ENCODE data around the gene ICAM3.
A peak's percentile ranks its signal among the peaks of the same experiment; 100 is the strongest.
"Not testable (repeated sequence)": the region's sequence is repeated elsewhere in the genome, so short reads cannot be mapped to it uniquely, and the experiment has no call there.

ICAM3 gene, protein sequence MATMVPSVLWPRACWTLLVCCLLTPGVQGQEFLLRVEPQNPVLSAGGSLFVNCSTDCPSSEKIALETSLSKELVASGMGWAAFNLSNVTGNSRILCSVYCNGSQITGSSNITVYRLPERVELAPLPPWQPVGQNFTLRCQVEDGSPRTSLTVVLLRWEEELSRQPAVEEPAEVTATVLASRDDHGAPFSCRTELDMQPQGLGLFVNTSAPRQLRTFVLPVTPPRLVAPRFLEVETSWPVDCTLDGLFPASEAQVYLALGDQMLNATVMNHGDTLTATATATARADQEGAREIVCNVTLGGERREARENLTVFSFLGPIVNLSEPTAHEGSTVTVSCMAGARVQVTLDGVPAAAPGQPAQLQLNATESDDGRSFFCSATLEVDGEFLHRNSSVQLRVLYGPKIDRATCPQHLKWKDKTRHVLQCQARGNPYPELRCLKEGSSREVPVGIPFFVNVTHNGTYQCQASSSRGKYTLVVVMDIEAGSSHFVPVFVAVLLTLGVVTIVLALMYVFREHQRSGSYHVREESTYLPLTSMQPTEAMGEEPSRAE

DNA sequence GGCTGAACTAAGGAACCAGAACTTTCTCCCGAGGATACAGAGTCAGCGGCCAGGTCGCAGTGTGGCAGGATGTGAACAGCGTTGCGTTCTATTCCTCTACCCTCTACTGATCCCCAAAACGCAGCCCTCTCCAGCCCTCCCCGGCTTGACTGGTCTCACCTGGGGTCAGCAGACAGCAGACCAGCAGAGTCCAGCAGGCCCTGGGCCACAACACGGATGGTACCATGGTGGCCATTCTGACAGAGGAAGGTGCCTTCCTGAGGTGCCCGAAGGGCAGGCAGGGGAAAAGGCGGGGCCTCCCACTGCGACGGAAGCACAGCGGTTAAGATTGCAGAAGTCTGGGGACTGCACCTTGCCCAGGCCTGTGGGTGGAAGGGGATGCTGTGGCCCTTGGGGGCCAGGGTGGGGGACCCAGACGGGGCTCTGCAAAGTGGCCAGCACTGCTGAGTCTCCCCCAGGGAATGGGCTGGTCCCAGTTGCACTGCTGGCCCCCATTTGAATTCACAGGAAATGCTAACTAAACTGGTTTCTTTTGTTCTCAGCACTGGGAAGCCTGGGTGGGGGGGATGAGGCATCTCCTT lies at the start of gene ICAM3:
Gene ICAM3 (minus strand): TSS at position 245 of the 581 bp plus-strand sequence. CDS start 10 bp downstream, at position 235.
- peak; percentile 75 for DNase-seq

DNA sequence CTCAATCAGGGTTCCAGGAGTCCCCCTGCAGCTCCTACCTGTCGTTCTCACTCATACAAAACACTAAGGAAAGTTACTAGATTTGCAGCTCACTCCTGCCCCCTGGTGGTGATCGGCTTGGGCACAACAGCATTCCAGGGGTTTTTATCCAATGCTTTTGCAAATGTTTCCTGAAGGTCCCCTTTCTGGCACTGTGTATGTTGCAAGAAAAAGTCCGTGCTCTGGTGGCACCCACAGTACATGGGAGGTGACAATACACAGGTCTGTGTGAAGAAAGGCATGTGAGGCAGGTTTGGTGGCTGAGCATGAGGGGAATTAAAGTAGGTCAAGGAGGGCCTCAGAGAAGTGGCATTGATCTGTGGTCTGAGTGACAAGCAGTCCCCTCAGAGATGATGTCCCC lies 49.5 kb upstream of the ICAM3 start:
- DNase-seq, result peak; percentile 91

DNA sequence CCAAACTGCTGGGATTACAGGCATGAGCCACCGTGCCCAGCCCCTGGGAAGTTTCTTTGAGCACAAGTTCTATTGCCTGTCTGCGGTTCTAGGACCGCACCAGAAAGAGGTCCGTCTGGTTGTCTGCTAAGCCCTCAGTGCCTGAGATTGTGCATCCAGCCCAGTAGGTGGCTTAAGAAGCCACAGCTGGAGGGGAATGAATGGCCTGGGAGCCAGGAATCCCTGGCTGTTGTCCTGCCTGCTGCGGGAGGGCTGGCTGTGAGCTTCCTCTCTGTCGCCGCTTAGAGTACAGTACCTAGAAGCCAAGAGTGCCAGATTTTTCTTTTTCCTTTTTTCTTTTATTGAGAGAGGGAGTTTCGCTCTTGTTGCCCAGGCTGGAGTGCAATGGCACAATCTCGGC lies 45.2 kb upstream of the ICAM3 start:
- no peak for DNase-seq

DNA sequence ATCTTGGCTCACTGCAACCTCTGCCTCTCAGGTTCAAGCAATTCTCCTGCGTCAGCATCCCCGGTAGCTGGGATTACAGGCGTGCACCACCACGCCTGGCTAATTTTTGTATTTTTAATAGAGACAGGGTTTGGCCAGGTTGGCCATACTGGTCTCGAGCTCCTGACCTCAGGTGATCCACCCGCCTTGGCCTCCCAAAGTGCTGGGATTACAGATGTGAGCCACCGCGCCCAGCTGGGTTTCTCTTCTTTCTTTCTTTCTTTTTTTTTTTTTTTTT lies 43.7 kb upstream of the ICAM3 start:
- DNase-seq, result not testable (repeated sequence)

DNA sequence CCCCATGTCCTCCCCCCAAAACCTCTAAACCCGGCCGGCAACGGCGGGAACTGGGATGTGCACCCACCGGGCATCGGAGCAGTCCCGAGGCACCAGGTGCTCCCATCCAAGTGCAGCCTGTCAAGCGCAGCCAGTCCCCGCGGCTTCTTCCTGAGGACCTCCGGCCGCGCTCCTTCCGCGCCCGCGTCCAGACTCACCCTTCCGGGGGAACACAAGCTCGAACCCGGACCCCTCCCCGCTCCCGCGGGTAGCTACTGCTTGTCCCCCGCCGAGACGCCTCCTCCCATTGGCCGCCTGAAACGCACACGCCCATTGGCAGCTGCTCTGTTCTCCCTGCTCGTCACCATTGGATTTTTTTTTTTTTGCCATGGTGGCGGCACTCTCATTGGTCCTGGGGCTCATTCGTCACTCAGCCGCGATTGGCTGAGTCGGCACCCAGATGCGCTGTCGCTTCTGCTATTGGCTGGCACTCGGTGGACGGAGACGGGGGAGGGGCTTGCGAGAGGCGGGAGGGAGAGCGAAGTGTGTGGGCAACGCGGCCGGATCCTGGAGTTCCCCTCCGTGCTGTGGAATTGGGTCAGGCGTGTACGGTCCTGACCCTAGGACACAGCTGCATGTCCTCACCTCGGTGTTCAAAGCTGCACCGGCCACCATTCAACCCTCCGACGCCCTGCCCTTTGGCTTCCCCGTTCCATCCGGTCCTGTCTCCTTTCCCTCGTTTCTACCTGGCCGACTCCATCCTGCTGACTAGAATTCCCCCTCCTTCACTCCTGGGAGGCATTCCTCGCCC lies 41.1 kb upstream of the ICAM3 start, which contains the start of gene TYK2:
Gene TYK2 (minus strand): TSS at position 260 of the 790 bp plus-strand sequence. CDS start 2,166 bp downstream, outside the sequence.
- DNase-seq, result peak; percentile 94

DNA sequence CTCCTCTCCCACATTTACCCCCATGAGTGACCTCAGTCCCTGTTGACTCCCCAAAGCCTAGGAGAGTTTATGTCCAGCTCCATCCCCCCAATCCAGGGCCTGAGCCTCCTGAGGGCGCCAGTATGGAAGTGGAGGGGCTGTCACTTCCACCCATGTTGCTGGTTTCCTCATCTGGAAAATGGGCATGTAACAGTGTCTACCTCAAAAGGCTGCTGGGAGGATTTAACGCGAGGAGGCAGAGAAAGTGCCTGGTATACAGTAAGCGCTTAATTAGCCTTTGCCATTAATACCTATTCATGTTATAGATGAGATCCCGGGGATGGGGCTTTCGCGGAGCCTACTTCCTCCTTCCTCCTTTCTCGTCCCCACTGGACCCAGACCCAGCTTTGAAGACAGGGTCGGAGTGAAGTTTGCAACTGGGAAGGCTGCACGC lies 40.5 kb upstream of the ICAM3 start:
- DNase-seq, result no peak

DNA sequence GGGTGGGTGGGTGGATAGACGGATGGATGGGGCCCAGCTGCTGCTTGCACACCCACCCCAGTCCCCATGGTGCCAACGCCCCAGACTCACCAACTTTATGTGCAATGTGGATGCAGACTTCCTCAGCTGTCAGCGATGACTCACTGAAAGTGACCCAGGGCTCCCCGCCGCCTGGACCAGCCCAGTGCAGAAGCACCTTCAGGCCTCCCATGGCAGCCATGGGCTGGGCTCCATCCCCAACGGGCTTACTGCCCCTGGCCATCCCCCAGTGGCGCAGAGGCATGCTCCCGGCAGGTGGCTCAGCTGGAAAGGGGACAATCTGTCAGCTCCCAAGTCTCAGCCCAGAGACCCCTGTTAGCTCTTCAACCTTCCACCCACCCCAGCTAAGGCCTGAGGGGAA lies 38.7 kb upstream of the ICAM3 start:
- no peak for DNase-seq

DNA sequence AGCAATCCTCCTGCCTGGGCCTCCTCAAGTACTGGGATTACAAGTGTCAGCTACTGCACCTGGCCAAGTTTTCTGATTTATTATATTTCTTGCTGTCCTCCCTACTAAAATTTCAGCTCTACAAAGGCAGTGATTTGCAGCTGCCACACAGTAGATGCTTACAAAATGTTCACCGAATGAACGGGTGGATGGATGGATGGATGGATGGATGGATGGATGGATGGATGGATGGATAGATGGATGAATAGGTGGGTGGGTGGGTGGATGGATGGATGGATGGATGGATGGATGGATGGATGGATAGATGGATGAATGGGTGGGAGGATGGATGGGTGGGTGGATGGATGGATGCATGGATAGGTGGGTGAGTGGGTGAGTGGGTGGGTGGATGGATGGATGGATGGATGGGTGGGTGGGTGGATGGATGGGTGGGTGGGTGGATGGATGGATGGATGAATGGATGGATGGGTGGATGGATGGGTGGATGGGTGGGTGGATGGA lies 37.8 kb upstream of the ICAM3 start:
- DNase-seq, result not testable (repeated sequence)

DNA sequence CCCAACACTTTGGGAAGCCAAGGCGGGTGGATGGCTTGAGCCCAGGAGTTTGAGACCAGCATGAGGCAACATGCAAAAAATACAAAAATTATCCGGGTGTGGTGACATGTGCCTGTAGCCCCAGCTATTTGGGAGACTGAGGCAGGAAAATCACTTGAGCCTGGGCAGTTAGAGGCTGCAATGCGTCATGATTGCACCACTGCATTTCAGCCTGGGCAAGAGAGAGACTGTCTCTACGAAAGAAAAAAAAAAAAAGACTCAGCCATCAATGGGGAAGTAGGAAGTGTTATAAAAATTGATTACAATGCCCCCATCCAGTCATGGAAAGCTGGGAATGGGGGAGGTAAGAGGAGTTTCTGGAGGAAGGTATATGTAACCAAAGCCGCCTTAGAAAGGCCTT lies 35.5 kb upstream of the ICAM3 start:
- DNase-seq, result no peak

DNA sequence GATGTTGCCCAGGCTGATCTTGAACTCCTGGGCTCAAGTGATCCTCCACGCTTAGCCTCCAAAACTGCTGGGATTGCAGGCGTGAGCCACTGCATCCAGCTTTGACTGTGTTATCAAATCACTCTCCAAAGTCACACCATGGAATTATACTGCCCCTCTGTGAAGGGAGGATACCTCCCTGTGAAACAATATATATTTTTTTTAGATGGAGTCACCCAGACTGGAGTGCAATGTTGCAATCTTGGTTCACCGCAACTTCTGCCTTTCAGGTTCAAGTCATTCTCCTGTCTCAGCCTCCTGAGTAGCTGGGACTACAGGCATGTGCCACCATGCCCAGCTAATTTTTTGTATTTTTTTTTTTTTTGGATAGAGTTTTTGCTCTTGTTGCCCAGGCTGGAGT lies 33.3 kb upstream of the ICAM3 start:
- DNase-seq, result no peak

DNA sequence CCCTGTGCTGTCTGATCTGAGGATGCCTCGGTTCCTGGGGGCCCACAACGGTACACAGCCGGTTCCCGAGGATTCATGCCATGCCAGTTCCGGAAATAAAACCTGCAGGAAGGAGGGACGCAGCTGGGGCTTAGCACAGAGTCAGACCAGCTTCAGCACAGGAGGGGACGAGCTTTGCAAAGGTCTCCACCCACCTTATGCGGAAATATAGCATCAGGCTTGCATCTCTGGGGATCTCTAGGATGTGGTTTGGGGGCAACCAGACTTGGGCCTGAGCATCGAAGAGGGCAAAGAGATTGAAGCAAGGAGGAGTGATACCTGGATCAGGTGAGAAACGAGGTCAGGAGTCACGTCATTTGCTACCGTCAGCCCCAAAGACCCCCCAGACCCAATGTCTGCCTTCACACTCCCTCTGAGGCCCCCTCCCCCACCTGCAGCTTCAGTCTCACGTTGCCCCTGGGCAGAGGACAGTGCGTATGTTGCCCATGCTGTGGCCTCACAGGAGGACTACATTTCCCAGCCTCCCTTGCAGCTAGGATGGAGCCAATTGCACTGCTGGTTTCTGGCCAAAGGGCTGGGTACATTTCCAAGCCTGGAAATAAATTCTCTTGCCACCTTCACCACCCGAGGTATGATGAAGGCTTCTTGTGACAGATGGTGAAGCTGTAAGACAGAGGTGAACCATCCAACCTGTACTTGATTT lies 28.8 kb upstream of the ICAM3 start:
- no peak for DNase-seq

DNA sequence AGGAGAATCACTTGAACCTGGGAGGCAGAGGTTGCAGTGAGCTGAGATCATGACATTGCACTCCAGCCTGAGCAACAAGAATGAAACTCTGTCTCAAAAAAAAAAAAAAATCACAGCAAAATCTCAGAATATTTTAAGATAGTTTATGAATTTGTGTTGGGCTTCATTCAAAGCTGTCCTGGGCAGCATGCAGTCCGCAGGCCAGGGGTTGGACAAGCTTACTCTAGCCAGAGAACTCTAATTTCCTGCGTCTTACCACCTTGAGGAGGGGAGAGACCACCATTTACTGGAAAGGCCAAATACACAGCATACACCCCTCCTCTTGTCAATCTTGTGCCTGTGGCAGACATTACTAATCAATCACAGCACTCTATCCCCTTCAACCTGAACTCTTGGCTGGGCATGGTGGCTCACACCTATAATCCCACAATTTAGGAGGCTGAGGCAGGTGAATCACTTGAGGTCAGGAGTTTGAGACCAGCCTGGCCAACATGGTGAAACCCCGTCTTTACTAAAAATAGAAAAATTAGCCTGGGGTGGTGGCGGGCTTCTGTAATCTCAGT lies 27.6 kb upstream of the ICAM3 start:
- not testable (repeated sequence) for DNase-seq

DNA sequence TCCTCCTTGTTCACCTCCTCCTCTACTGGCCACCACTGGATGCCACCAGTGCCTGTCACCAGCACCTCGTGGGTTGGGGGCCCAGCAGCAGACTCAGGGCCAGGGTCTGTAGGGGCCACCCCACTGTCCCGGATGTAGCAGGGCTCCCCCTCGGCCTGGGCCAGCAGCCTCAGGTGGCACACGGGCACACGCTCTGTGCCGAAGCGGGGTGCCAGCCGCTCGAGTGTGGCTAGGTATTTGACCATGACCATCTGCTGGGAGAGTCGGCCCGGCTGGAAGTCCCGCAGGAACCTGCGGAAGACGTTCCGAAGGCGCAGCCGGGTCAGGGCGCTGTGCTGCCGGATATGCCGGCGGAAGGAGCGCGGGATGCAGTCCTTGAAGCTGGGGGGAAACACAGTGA lies 26.1 kb upstream of the ICAM3 start:
- no peak for DNase-seq

DNA sequence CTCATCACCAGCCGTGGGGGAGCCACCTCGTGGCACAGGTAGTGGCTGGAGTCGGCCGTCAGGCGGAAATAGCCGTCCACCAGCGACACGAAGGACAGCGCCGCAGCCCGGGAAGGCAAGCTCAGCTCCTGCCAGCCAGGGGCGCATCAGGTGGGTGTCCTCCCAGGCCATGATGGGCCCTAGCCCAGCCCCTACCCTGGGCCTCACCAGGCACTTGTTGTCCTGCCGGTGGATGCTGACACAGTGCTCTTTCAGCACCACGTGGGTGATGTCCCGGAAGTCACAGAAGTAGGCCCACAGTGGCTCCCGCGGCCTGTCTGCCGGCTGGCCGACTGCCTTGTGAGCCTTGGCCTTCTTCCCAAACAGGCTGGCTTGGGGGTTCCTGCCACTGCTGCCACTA lies 25.2 kb upstream of the ICAM3 start:
- DNase-seq, result no peak

DNA sequence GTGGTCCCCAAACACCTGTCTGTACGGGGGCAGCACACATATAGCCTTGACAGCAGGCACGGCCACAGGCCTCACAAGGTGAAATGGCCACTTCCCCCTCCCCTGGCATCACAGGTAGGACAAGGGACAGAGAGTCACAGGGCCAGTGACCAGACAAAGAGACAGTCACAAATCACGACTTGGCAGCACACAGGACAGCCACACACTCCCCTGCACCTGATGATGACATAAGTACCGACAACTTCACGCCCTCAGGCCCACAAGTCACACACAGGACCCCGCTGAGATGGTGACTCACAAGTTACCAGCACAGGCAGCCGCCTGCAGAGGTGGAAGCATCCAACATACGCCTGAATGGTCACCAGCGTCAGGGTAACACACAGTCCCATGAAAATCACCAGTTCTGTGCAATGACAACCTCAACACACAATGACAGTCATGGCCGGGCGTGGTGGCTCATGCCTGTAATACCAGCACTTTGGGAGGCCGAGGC lies 24.4 kb upstream of the ICAM3 start:
- DNase-seq, result no peak

DNA sequence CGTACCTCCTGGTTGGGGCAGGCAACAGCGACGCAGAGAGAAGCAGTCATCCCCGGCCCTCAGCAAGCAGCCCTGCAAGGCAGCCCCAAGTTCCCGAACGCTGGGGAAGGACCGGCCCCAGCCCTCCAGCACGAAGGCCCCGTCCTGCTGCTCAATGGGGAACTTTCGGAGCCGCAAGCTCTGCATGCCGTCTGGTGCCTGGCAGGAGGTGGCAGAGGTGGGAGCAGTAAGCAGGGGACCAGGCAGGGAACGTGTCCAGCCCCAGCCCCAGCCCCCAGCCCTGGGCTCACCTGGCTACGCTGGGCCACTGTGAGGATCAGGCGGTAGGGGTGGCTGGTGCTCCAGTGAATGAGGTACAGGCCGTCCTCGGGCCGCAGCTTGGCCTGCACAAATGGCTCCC lies 22.8 kb upstream of the ICAM3 start:
- no peak for DNase-seq

DNA sequence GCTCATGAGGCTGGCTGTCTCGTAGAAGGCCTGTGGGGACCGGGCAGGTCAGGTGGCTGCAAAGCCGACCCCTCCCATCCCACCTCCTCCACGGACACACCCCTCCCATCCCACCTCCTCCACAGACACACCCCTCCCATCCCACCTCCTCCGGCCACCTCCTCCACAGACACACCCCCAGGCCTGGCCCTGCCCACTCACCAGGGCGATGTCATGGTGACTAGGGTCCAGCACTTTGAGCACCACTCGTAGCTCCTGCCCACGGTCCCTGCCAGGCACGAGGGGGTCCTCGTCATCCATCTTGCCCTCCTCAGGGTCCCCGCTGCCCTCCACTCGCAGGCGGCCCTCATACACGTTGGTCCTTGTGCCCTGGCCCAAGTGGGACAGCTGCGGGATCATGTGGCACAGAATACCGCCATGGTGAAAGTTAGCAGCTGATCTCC lies 22.2 kb upstream of the ICAM3 start:
- DNase-seq, result no peak

DNA sequence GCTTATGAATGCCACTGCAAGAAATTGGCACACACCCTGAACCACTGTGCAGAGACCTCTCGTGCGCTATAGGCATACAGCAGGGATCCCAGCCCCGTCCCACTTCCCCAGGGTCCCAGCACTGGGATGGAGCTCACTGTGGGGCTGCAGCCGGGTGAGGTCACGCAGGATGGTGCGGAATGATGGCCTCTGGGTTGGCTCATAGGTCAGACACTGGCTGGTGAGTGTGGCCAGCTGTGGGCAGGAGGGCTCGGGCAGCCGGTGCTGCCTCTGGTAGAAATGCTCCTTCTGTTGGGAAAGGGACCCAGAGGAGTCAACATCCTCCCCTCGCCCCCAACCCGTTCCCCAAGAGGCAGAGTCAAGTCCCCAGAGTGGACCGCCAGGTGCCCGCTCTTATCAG lies 17.0 kb upstream of the ICAM3 start:
- no peak for DNase-seq

DNA sequence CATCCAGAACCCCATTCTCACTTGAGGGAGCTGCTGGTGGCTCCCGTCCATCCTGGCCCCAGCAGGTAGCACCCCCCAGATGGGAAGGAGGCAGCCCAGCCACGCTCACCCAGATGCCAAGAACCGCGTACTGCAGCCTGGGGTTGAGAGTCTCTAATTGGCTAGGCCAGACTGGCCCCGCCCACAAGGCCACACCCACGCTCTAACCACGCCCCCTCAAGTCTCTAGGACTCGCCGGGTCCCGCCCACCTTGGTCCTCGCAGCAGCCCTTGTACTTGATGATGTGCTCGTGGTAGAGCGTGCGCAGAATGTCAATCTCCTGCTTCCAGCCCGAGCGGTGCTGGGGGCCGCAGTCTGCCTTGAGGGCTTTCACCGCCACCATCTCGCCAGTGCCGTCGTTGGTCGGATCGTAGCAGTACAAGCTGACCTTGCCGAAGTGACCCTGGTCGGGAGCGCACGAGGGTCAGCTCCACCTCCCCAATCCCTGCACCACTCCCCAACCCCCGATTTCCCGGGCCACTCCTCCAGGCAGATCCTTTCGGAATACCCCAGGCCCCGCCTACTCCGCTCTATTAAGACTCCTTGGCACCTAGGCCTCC lies 14.5 kb upstream of the ICAM3 start:
- DNase-seq, result peak; percentile 20

DNA sequence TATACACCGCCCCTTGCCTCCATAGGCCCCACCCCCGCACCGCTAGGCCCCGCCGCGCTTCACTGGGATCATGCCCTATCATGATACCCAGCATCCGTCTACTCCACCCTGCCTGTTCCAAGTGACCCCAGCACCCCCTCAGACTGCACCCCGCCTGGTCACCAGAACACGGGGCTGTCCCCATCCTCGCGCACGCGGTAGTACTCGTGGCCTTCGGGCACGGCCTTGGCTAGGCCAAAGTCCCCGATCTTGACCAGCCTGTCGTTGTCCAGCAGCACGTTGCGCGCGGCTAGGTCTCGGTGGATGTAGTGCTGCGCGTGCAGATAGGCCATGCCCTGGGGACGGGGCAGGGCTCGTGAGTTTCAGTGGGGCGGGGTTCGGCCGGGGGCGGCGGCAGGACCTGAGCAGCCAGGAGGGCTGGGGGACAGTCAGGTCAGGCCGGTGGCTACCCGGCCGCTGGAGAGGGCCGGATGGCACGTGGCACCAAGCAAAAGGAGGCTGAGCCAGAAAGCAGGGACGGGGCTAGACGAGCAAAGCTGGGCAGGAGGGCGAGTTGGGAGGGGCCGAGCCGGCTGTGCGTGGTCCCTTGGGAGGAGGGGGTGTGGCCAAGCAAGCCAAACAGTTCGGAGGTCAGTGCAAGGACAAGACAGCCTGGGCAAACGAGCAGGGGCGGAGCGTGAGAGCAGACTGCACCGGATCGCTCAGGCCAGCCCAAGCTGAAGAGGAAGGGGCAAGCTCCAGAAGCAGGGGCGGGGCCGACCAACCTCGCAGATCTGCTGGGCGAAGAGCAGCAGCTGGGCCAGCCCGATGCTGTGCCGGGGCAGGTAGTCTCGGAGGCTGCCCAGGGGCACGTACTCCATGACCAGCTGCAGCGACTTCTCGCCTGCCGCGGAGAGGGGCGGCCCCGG lies 13.6 kb upstream of the ICAM3 start:
- DNase-seq, result no peak

DNA sequence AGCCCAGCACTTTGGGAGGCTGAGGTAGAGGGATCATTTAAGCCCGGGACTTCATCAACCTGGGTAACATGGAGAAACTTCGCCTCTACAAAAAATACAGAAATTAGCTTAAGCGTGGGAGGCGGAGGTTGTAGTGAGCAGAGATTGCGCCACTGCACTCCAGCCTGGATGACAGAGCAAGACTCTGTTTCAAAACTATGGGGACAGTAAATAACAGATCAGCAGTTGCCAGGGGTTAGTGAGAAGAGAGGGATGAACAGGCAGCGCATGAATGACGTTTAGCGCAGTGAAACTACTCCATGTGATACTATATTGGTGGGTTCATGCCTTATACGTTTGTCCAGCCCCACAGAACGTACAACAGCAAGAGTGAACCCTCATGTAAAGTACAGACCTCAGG lies 7.1 kb upstream of the ICAM3 start:
- no peak for DNase-seq
